Measurements from ENCODE around the gene DYNLL2.

- TF ChIP-seq CTCF (IDR thresholded peaks at IDR 0.05) = no peak
- TF ChIP-seq TCF12 (IDR thresholded peaks at IDR 0.05) = no peak
- TF ChIP-seq TAF1 (IDR thresholded peaks at IDR 0.05; ENCODE audit: borderline replicate concordance, low read depth, low read length) = no peak
- TF ChIP-seq CHD2 (IDR thresholded peaks at IDR 0.05; ENCODE audit: low read length, partially characterized antibody) = no peak
- TF ChIP-seq POLR2AphosphoS5 (IDR thresholded peaks at IDR 0.05; ENCODE audit: low read depth, low read length) = no peak
These were observed 42.8 kb upstream of the DYNLL2 start for GRCh38 chr17:58040386-58040785.

All from SK-N-SH (cell line).